ENCODE results near the gene LPCAT3. TPM values are rescaled to one million over a fixed set of nuclear protein-coding genes. Genes with fewer than 3 reads are reported as not detected.

The LPCAT3 gene
- total and polyA plus RNA-seq, 2 of the 13 experiments (the other 11 are each of a cell fraction or from before 2014, with no cell fraction given): 44.5 to 64.3 TPM

DNA sequence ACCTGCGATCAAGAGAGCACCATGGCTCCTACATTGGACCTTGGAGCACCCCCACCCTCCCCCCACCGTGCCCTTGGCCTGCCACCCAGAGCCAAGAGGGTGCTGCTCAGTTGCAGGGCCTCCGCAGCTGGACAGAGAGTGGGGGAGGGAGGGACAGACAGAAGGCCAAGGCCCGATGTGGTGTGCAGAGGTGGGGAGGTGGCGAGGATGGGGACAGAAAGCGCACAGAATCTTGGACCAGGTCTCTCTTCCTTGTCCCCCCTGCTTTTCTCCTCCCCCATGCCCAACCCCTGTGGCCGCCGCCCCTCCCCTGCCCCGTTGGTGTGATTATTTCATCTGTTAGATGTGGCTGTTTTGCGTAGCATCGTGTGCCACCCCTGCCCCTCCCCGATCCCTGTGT, 76.5 kb downstream of the LPCAT3 start:
- no peak overlapping the region for H3K4me3 ChIP-seq (replicated peaks in 1 of 3; ENCODE audit: insufficient read depth in 1 of 3, low read depth in 2 of 3, low read length in 3 of 3)
- no peak overlapping the region for H3K9ac ChIP-seq (ENCODE audit: insufficient read depth, low read depth, low read length)
- H3K4me1 ChIP-seq (ENCODE audit: insufficient read depth, low read length): peaks cover 48% of the 10 kb centered on the region
- H2AFZ ChIP-seq (ENCODE audit: low read length): no peak overlapping the region
- H3K27me3 ChIP-seq (ENCODE audit: control insufficient read depth in 1 of 2, insufficient read depth in 2 of 2, low read length in 2 of 2): no peaks in the 10 kb centered on the region
- no peaks in the 10 kb centered on the region for H3K9me3 ChIP-seq (ENCODE audit: low read length)
- intact Hi-C loops (cut with micrococcal nuclease; ENCODE audit: unreplicated experiment) (no loop called here), in situ Hi-C loops (cut with HindIII; ENCODE audit: extremely low pct_ligation_motif_present, low pct_unique_long_range_greater_than_20kb) (loop anchor here (10.0 kb wide), 1 partner anchor 173 kb away; no protein-coding TSS in a partner anchor)
- no TSS peak for BruUV-seq (replicated peaks)
- H3K27ac ChIP-seq (ENCODE audit: extremely low read length, insufficient read depth, low read length): no peak overlapping the region
- 90% methylated on average over 11 of the region's 12 CpGs for WGBS (ENCODE audit: low lambda C conversion rate)
- H3K36me3 ChIP-seq (replicated peaks in 1 of 2; ENCODE audit: control insufficient read depth in 1 of 2, insufficient read depth in 2 of 2, low read length in 2 of 2): peaks cover 0 to 10% of the 10 kb centered on the region in 2 experiments; a peak in 2 of 5 replicates
- no peak for DNase-seq (ENCODE audit: low spot score)
- ATAC-seq: no peak
- H4K20me1 ChIP-seq (ENCODE audit: insufficient read depth, low read length): no peaks in the 10 kb centered on the region
- TF ChIP-seq KDM5A (IDR thresholded peaks at IDR 0.05; ENCODE audit: borderline replicate concordance, low read length) (no peak), RBM22 (optimal IDR thresholded peaks at IDR 0.05; ENCODE audit: low read length) (no peak), SMC3 (IDR thresholded peaks at IDR 0.05; ENCODE audit: low read length) (no peak), ZNF512B (CRISPR knock-in tag; IDR thresholded peaks at IDR 0.05; ENCODE audit: borderline replicate concordance) (no peak), ZNF414 (CRISPR knock-in tag; IDR thresholded peaks at IDR 0.05) (no peak), ZNF781 (CRISPR knock-in tag; IDR thresholded peaks at IDR 0.05; ENCODE audit: borderline replicate concordance, not compliant biosample characterization) (no peak)
- TF ChIP-seq, protein P1, sequence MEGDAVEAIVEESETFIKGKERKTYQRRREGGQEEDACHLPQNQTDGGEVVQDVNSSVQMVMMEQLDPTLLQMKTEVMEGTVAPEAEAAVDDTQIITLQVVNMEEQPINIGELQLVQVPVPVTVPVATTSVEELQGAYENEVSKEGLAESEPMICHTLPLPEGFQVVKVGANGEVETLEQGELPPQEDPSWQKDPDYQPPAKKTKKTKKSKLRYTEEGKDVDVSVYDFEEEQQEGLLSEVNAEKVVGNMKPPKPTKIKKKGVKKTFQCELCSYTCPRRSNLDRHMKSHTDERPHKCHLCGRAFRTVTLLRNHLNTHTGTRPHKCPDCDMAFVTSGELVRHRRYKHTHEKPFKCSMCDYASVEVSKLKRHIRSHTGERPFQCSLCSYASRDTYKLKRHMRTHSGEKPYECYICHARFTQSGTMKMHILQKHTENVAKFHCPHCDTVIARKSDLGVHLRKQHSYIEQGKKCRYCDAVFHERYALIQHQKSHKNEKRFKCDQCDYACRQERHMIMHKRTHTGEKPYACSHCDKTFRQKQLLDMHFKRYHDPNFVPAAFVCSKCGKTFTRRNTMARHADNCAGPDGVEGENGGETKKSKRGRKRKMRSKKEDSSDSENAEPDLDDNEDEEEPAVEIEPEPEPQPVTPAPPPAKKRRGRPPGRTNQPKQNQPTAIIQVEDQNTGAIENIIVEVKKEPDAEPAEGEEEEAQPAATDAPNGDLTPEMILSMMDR (CRISPR knock-in tag; IDR thresholded peaks at IDR 0.05): no peak
- H3K79me2 ChIP-seq (ENCODE audit: insufficient read depth, low read length): no peaks in the 10 kb centered on the region
- POLR2A ChIA-PET: interaction anchor here (0.6 to 2.5 kb wide), 6 partner anchors 12 to 182 kb away, joined by 3 to 12 read pairs (median 4); partner anchors contain the start of gene TPI1
- CTCF ChIA-PET (ENCODE audit: low intra/inter-chr PET ratio, low total read pairs): no interaction called here
- no peak for FAIRE-seq
- no peak overlapping the region for H3K4me2 ChIP-seq (ENCODE audit: low read depth, low read length)

Data from HepG2 (cell line).